HFF-Myc (cell line): ENCODE data around the gene XRCC5.

ENCODE experiments used
- DNase-seq: peaks from one replicate; pipeline ENCODE4 v3.0.0-alpha.2; 2011; ENCODE audit warnings: low read depth; ENCODE audit errors: extremely low read depth
- H3K4me3 ChIP-seq: replicated peaks from 2 replicates; pipeline ENCODE4 v1.5.1; 2011; ENCODE audit warnings: low read depth, mild to moderate bottlenecking, control low read depth, low read length
- CTCF ChIP-seq: IDR thresholded peaks from 2 replicates; pipeline ENCODE4 v1.5.1; 2012; ENCODE audit warnings: mild to moderate bottlenecking, low read depth, low read length, control low read depth; ENCODE audit errors: missing control alignments

XRCC5 gene

DNA sequence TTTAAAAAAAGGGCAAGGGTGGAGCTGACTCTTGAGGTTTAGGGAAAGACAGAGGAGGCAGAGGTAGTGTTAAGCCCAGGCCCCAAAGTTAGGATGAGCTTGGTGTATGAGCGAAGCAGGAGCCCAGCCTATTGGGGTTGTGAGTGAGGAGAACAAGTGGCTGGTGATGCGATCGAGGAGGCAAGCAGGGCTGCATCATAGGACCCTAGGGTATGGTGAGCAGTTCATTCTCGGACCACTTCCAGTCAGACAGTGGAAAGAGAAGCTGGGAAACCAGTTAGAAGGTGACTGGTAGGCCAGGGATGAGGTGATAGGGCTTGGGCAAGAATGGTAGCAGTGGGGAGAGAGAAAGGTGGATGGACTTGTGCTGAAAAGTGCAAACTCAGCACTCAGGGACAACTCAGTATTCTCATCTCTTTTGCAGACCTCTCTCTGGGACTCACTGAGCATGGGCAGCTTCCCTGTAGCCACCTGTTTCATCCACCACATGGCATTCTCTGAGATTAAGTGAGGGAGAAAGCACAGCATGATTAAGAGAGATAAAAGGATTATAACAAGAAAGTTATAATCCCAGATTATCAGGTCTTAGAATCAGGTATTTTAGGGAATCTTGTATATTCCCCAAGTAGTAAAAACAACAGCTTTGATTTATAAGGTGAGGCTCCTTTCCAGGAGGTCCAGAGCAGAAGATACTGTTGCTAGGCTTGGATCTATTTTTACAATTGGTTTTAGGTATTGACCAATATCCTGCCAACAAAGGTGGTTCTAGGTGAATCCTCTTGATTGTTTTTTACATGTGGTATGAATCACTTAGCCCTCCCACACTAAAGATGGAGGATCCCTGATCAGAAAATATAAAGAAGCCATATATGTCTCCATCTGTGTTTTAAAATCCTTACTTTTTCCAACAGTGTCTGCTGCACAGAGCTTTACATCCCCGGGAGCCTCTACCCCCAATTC, 38.3 kb downstream of the XRCC5 start:
- no peak overlapping the region for H3K4me3 ChIP-seq
- TF ChIP-seq CTCF = no peak
- no peak for DNase-seq

GRCh38 chr2:216148983-216149382, 39.8 kb downstream of the XRCC5 start:
- DNase-seq = no peak
- TF ChIP-seq CTCF = no peak
- no peak overlapping the region for H3K4me3 ChIP-seq

DNA sequence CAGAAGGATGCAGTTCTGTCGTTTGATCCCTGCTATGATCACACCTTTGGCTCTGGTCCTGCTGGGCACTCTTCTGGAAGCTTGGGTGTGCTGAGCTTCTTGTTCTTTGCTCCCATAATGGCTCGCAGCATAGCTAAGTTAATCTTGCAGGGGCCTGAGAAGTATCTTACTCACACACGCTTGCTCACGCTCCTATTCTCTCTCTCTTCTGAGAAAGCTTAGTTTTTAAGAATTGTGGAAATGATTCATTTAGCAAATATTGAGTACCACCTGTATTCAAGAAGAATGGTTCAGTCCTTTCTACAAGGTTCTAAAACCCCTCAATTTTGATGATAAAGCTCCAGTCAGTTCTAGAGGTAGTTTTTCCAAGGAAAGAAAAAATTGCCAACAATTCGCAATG, 40.6 kb downstream of the XRCC5 start:
- no peak for TF ChIP-seq CTCF
- no peak for DNase-seq
- H3K4me3 ChIP-seq = no peak overlapping the region

DNA sequence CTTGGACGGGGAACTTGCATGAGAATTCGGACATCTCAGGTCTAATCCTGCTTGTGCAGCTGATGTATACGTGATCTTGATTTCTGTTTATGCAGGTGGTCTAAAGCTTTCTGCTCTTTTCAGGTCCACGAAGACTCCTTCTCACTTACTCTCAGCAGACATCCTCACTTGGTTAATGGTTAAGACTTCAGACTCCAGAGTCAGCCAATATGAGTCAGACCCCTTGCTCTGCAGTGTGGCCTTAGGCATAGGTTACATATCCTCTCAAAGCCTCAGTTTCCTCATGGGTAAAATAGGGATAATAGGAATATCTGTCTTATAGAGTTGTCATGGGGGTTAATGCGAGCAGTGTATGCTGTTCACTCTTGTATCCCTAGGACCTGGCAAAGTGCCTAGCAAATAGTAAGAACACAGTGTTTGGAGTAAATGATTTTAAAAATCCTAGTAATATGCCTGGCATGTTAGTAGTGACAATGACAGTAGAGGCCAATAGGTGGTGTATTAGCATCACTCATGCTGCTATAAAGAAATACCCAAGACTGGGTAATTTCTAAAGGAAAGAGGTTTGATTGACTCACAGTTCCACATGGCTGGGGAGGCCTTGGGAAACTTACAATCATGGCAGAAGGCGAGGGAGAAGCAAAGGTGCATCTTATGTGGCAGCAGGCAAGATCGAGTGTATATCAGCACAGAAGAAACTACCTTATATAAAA, 42.3 kb downstream of the XRCC5 start:
- no peak for DNase-seq
- no peak for TF ChIP-seq CTCF
- no peak overlapping the region for H3K4me3 ChIP-seq

GRCh38 chr2:216155954-216156353, 46.8 kb downstream of the XRCC5 start:
- H3K4me3 ChIP-seq = no peak overlapping the region
- DNase-seq = no peak
- TF ChIP-seq CTCF = no peak

GRCh38 chr2:216156822-216157221, 47.7 kb downstream of the XRCC5 start:
- no peak for DNase-seq
- TF ChIP-seq CTCF = no peak
- H3K4me3 ChIP-seq = no peak overlapping the region
